ENCODE results near the gene HES5.

The HES5 gene

DNA sequence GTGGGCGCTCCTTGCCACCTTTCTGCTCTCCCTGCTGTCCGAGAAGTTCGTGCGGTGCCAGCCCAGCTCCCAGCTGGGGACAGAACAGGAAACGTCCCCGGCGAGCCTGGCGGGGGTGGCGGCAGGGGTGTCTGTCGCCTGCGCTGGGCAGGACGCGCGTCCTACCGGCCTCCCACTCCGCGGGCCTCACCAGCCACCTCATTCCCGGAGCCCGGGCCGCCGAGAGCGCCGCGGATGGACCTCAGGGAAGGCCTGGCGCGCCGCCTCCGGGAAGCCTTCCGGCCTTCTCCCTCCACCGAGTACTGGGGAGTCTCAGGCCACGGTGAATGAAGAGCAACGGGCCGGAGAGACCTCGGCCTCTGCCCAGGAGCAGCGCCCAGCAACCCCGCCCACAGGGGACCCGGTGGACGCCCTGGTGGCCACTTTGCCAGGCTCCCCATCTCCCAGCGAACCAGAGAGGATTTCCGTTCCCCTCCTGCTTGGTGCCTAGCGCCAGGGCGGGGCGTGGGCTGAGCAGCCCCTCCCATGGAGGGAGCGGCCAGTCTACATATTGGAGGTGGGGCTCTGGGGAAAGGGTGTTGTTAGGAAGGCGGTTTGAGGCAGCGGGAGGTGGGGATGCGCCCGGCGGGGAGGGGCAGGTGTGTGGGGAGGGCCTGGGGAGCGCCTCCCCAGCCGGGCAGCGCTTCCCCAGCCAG is 16.6 kb upstream of the HES5 start:
- peak; percentile 37 to 70 for DNase-seq

DNA sequence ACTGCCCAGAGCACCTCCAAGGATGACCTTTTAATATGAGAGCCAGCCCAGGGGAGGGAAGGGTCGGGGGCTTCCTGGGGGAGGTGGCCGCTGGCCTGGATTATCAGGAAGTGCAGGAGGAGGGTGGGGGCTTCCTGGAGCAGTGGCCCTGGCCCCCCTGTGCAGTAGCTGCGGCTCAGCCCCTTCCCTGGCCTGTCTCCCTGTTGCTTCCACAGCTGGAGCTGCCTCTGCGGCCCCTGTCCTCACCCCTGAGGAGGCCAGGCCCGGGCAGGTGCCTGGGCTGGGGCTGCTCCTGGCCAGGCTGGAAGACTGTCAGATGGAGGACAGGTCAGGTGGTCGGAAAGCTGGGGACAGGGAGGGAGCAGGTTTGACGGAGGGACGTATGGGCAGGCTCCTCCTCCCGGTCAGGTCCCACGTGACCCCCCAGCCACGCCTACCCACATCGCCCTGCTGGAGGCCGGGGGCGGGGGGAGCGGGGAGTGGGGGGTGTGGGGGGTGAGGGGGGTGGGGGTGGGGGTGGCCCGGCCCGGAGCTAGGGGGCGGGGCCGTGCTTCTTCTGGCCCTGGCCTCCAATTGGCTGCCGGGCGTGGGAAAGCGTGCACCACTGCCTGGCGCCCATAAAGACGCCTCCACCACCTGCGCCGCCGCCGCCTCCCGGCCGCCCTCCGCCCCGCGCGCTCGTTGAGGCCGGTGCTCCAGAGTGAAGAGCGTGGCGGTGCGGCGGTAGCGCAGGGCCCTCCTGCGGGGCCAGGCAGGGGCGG is 15.9 kb upstream of the HES5 start:
- DNase-seq: peak; percentile 55 to 70

DNA sequence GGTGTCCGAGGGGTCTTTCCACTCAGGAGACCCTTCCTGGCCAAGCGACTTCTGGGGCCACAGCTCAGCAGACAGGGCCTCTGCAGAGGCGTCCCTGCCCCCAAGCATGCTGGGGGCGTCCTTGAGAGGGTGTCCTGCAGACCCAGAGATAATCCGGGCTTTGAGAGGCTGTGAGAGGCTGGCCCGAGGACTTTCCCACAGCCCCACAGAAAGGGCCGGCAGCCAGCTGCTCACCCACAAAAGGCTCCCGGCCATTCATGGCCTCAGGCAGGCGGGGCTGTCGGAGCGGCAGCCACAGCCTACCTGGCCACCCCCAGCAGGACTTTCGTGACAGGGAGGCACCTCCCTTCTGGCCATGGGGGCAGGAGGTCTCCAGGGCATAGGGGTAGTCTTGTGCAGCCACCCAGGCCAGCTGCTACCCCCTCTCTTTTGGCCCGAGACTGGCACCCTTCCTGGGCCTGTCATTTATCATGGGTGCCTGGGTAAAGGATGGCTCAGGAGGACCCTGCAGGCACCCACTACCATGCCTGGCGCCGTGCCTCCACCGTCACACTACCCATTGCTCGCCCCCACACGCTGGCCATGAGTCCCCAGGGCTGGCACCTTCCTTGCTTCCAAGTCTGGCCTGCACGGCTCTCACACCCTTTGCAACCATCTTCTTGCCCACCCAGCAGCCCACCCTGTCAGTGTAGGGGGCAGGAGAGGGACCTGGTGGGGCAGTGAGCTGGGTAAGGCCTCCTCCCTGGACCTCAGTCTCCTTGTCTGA is 15.0 kb upstream of the HES5 start:
- DNase-seq: no peak

DNA sequence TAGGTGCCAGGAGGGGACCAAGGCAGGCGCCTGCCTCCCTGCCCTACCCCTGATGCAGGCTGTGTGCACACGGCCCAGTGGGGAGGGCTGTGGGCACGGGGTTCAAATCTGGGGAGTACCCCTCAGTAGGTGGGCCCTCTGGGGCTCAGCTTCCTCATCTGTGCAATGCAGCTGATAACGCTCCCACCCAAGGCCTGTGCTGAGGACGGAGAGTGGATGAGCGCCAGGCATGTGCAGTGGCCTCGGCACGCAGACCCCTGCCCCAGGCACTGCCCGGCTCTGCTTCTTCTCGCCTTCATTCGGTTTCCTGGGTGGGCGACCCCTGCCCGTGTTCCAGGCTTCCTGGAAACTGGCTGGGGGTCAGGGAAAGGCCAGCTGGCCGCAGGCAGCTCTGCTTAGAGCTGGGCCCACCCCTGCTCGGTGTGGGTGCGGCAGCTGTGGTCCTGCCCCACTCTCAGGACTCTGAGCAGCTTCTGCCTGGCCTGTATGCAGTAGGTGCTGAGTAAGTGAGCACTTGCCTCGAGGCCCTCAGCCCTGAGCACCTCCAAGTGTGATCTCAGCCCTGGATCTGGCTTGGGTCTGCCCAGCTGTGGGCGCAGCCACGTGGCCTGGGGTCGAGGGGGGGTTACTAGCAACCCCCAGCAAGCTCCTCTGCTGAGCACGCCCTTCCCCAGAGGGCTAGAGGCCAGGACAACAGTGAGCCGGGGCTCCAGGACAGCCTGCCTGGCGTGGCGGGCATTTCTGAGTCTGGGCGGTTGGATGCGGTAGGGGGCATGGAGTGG is 14.2 kb upstream of the HES5 start:
- DNase-seq: no peak

DNA sequence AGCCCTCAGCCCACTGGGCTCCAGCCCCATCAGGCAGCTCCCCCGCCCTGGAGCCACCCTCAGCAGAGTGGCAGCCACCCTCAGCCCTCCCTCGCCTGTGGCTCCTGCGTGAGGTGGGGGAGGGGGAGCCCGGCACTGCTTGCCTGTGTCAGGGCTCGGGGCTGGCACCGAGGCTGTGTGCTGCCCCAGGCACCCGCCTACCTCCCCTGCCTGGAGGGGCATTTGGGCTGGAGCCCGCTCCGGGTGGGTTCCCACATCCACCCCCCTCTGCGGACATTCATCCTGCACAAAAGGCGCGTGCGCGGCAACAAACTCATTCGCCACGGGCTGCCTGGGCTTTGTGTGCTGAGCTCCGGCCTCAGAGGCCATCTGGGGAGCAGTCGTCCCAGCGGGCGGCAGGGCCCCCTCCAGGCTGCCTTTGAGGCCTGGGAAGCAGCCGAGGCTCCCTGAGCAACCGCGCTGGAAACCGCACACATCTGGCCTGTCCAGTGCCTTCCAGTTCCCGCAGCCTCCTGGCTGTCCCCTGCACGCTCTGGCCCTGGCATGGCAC is 13.6 kb upstream of the HES5 start:
- no peak for DNase-seq

DNA sequence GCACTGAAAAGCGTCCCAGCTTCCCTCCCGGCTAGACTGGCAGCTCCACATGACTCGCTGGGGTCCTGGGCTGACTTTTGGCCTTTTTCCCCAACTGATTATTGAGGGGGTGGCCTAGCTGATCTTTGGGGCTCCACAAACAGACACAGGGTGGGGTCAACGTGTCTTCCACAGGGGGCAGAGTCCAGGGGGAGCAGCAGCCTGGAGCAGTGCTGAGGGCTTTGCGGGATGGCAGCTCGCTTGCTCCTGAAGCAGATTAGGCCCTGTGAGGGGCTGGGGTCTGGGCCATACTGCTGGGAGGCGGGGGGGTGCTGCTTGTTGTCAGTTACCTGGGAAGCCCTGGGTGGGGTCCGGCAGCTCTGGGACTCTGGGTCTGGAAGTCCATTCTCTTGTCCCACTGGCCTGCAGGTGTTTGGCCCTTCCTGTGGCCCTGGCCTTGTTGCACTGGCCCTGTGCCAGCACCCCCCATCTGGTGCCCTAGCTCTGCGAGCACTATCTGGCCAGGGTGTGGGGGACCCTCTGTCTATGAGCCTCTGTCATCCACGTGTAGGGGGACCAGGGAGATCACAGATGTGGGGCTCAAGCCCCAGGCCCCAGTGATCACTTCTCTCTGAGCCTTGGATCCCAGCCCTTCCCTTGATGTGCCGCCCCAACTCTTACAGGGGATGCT is 12.3 kb upstream of the HES5 start:
- DNase-seq: no peak

DNA sequence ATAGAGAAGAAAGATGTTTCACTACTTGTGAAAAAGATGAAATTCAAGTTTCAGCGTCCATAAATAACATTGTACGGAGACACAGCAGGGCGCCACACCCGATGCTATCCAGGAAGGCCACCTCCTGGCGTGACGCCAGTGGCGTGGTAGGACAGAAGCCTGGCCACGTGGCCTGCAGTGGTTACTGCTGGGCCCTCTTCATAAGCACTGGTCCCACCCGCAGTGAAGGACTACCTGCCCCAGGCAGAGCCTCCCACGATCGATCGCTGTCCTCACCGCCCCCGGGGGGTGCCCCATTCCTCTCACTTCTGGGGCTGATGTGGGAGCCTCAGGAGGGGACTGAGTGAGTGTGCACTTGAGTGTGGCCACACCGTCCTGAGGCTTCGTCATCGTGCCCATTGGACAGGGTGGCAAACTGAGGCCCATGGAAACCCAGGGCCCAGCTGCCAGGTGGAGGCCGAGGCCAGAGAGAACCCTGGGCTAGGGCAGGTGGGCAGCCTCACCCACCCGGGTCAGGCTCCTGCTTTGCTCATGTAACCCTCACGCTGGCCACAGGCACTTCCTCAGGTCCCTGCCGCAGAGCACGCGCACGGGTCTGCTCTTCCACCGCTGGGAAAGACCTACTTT is 11.7 kb upstream of the HES5 start:
- no peak for DNase-seq

DNA sequence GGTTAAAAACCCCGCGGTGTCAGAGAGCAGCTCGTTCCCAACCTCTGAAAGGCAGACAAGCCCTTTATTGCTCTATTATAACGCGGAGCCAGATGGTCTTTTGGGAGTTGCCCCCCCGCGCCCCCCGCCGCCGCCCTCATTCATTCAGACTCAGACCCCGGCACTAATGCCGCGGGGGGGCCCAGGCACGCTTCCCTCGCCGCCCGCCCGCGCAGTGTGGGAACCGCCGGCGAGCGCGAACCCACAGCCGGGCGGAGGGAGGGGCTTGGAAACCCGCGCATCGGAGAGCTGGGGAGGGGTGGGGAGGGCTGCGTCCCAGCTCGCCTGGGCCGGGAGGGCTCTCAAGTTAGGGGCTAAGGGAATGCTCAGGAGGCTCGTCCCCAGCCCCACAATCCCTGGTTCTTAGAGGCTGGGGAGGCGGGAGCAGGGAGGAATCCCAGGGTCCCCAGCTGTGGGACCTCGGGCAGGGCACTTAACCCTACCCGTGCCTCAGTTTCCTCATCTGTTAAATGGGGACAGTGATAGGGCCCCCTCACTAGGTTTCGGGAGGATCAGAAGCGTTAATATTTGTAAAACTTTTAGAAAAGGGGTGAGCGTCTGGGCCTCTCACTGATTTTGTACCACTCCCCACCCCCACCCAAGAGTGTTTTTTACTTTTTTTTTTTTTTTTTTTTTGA is 10.9 kb upstream of the HES5 start:
- no peak for DNase-seq

DNA sequence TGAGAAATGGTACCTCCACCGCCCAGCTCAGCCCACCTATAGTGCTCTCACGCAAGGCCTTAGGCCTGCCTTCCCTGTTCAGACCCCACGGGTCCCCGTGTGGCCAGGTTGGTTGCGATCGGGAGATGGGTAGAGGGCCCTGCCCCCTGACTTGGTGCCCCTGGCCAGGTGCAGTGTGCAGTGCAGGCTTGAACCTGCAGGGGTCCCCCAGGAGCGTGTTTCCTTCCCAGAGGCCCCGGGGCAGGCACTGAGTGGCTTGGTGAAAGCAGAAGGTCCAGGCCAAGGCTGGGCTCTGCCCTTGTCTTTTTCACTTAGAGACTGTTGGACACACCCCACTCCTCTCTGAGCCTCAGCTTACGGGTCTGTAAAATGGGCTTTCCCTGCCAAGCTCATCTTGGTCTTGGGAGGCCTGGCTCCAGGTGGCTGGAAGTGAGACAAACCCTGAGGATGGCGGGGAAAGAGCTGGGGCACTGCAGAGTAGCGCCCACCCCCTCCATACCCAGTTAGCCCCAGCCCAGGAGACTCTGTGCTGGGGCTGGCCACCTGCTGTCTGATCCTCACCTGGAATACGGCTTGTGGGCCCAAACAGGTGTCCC is 9.3 kb upstream of the HES5 start:
- DNase-seq: no peak

DNA sequence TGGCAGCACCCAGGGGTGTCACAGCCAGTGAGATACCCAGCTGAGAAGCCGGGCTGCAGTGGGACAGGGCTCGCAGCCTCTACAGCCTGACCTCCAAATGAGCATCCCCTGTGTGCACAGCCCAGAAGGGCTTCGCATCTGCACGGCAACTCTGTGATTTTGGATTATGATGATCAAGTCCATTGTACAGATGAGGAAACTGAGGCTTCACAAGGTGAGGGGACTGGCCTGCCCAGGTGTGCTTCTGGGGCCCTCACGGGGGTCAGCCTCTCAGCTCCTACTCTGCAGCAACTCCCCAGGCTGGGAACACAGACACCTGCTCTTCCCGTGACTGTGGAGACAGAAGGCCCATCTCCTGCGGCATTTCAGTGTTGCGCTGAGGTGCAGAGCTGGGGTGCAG is 8.8 kb upstream of the HES5 start:
- no peak for DNase-seq

DNA sequence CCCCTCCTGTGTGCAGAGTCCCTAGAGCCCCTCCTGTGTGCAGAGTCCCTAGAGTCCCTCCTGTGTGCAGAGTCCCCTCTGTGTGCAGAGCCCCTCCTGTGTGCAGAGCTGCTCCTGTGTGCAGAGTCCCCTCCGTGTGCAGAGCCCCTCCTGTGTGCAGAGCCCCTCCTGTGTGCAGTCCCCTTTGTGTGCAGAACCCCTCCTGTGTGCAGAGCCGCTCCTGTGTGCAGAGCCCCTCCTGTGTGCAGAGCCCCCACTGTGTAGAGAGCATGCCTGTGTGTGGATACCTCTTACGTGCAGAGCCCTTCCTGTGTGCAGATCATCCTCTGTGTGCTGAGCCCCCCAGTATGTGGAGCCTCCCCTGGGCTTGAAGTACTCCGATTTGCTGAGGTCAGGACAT is 8.3 kb upstream of the HES5 start:
- no peak for DNase-seq

DNA sequence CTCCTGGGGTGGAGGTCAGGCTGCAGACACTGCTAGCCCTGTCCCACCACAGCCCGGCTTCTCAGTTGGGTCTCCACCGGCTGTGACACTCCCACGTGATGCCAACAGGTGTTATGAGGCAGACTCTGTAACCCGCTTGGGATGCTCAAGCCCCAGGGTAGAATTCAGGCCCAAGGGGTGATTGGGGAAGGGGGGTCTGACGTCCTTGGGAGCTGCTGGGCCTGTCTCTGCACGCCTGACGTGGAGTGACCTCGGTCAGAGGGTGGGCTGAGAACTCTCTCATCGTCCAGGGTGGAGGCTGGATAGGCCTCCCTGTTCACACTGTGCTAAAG is 7.7 kb upstream of the HES5 start:
- no peak for DNase-seq

DNA sequence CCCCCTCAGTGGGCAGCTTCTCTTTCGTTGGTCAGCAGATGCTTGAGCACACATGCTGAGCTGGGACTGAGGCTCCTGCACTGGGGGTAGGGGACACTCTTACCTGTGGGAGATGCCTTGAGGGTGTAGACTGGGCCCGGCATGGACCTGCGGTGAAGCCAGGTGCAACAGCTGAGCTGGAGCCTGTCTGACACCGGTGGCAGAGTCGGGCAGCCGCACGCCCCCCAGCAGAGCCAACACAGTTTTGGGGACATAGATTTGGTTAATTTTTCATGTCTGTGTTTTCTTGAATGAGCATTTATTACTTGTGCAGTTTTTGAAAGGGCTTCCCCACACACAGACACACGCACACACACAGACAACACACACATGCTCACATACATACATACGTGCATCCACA is 5.9 kb upstream of the HES5 start:
- DNase-seq: no peak

DNA sequence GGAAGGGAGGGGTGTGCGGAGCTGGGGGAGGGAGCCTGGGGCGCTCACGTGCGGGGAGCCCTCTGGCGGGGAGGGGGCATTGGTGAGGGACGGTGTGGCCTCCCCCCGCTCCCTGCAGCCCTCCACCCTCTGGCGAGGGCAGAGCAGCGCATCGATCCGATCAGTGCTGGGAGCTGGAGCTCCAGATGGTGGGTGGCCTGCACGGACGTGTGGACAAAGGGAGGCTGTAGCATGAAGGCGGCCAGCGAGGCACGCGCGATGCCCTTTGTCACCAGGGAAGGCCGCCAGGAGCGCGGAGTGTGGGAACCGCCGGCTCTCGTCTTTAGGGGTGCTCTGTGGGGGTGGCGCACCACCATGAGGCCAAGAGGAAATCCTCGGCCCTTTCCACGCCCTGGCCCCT is 5.4 kb upstream of the HES5 start:
- no peak for DNase-seq

DNA sequence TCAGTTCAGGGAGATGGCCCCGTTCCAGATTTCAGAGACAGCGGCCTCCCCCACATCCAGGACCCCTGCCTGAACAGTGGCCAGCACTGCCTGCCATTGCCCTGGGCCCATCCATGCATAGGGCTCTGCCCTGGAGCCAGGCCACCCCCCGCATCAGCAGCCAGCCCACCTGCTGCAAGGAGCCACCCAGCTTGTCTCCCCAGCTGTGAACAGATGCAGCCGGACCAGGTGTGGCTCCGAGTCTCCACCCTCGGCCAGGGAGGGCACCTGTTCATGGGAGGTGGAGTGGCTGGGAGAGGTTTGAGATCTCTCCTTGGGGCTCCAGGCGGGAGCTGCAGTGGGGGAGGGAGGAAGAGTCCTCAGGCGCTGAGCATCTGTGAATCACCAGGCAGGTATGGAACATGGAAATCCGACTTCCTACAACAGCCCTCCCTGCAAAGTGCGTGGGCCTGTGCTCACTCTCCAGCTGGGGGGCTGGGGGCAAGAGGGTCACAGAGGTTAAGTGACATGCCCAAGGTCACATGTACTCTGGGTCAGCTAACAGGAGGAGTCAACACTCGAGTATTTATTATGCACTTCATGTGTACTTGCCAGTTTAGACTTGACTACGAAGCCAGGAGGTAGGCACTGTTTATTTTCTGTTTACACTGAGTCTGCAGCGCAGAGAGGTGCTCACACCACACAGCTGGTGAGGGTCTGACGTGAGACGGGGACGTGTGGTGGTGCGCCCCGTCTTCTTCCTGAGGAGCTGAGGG is 4.8 kb upstream of the HES5 start:
- no peak for DNase-seq

DNA sequence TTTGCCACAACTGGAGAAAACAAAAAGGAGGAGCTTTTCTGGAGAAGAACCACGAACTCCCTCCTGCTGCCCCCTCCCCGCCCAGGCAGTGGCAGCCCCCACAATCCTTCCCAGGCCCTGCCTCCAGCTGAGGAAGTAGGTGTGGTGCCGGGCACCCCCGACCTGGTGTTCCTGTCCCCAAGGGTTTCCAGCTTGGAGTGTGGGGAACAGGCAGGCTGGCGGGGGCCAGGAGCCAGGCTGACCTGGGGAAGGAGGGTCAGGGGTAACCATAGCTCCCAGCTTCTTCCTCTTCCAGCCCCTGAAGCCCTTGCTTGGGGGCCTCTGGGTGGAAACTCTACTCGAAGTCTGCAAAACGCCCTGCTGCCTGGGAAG is 4.2 kb upstream of the HES5 start:
- DNase-seq: no peak

DNA sequence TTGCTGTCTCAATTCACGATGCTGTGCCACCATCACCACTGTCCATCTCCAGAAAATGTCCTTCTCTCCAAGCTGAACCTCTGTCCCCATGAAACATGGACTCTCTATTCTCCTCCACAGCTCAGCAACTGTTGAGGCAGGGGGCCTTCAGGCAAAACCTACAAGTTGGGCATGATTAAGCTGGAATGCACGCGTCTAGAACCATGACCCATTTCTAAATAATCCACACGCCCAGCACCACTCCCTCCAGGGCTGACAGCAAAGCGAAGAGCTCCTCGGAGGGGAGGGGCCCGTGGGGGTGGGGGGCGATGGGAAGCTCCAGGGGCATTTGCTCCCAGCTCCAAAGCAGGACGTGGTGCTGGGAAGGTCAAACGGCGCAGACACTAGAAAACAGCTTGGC is 3.3 kb upstream of the HES5 start:
- DNase-seq: no peak

DNA sequence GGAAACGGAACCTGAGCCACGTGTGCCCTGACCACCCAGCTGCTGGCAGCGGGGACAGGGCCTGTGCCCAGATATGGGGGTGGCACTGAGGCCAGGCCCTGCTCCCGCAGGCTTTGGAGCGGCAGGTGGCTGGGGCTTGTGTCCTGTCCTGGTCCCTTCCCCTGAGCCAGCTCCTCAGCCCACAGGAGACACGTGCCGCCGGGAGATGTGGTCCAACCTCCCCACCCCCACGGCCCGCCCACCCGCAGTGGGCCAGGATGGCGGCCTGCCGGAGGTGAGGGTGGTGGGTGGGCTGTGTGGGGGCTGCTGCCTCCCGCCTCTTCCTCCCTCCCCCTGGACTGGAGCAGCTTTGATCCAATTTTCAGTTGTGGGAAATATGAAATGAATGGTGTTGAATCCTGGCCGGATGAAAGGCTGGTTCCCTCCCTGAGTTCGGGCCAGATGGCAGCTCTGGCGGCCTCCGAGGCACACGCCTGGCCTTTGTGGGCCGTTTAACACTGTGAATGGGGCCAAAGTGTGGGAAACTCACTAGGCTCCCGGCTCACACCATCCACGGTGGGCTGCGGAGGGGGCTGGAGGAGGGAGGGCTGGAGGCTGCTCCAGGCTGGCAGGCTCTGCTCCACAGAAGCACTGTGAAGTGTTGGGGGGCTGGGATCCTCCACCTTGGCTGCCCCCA is 2.6 kb upstream of the HES5 start:
- DNase-seq: no peak

DNA sequence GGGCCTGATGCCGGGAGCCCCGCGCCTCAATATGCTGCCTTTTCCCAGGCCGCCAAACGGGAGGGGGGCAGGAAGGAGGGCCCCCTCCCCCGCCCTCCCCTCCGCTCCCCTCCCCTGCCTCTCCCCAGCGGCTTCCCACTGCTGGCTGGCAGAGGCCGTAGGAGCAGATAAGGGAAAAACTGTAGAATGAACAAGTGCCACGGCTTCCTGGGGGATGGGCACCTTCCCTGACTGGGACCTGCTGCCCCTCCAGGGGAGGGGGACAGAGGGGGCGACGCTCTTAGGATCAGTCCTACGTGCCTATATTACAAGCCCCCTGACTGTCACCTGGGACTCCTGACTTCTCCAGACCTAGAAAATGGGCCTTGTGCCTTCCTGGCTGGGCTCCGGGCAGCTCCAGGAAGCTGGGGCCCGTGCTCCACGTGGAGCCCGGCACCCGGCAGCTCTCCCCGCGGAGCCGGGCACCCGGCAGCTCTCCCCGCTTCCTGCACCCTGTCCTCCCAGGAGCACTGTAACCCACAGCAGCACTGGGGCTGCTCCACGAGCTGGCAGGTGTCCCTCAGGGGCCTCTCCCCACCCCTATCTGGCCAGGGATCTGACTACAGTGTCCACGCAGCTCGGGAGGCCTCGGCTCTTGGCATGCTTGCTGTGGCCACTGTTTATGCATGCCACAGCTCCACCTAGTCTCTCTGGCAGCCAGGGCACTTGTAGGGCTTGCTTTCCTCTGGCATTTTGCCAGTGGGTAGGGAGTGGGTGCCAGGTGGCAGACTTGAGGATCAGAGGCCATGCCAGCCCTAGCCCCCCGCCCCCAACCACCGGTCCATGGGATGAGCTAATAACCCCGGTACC is 674 bp upstream of the HES5 start:
- no peak for DNase-seq
